WTC11 (cell line): ENCODE measurements around the gene ADAMTS12. TPM values are rescaled to one million over a fixed set of nuclear protein-coding genes. Genes with fewer than 3 reads are reported as not detected.

Experiments used
- ATAC-seq: fragments of 200-7000 bp; cut with Tn5 transposase; 2 replicates; pipeline ENCODE4 v1.10.0; 2021; ENCODE audit warnings: mild to moderate bottlenecking, moderate library complexity
- CTCF ChIA-PET: fragments of 300-600 bp; sonication (Branson Sonifier 250); formaldehyde crosslinking; loops from one replicate; lab custom pipeline; 2021; ENCODE audit warnings: antibody characterized with exemption; lab: Charles Lee
- POLR2A ChIA-PET: fragments of 350-600 bp; sonication (Branson Sonifier 250); formaldehyde crosslinking; loops from one replicate; lab custom pipeline; 2021; ENCODE audit warnings: antibody characterized with exemption; lab: Charles Lee
- DNase-seq: peaks from one replicate; pipeline ENCODE4 v3.0.0; 2021; ENCODE audit warnings: low spot score
- H3K27ac Mint-ChIP-seq: 2 replicates; pipeline ENCODE4 v1.8.0; 2021; ENCODE audit warnings: mixed read lengths
- H3K27me3 Mint-ChIP-seq: 2 replicates; pipeline ENCODE4 v1.8.0; 2021; ENCODE audit warnings: low read depth, mild to moderate bottlenecking, moderate library complexity, mixed read lengths
- H3K36me3 Mint-ChIP-seq: 2 replicates; pipeline ENCODE4 v1.8.0; 2021; ENCODE audit warnings: mixed read lengths
- H3K4me1 Mint-ChIP-seq: 2 replicates; pipeline ENCODE4 v1.8.0; 2022; ENCODE audit warnings: mixed read lengths
- H3K4me3 Mint-ChIP-seq: 2 replicates; pipeline ENCODE4 v1.8.0; 2021; ENCODE audit warnings: mild to moderate bottlenecking, moderate library complexity, mixed read lengths
- H3K9me3 Mint-ChIP-seq: 2 replicates; pipeline ENCODE4 v1.8.0; 2021; ENCODE audit warnings: mixed read lengths
- ATF1 ChIP-seq: sonication (generic); formaldehyde crosslinking; IDR thresholded peaks from 2 replicates; pipeline ENCODE4 v1.8.1; 2023; ENCODE audit warnings: mild to moderate bottlenecking, moderate library complexity, missing genetic modification reagents
- ATF2 ChIP-seq: sonication (generic); formaldehyde crosslinking; IDR thresholded peaks from 2 replicates; pipeline ENCODE4 v1.8.1; 2022; ENCODE audit warnings: low read depth, missing genetic modification reagents, borderline replicate concordance
- CBFB ChIP-seq: sonication (generic); formaldehyde crosslinking; IDR thresholded peaks from 2 replicates; pipeline ENCODE4 v1.8.1; 2022; ENCODE audit warnings: mild to moderate bottlenecking, low read depth, missing genetic modification reagents
- CTCF ChIP-seq: fragments of 200-600 bp; IDR thresholded peaks from 2 replicates; pipeline ENCODE4 v1.8.0; 2022; ENCODE audit warnings: antibody characterized with exemption
- E2F1 ChIP-seq: sonication (generic); formaldehyde crosslinking; IDR thresholded peaks from 2 replicates; pipeline ENCODE4 v1.8.0; 2022; ENCODE audit warnings: mild to moderate bottlenecking, missing genetic modification reagents
- ESRRA ChIP-seq: sonication (generic); formaldehyde crosslinking; IDR thresholded peaks from 2 replicates; pipeline ENCODE4 v1.8.1; 2022; ENCODE audit warnings: mild to moderate bottlenecking, missing genetic modification reagents, borderline replicate concordance
- GABPB1 ChIP-seq: sonication (generic); formaldehyde crosslinking; IDR thresholded peaks from 2 replicates; pipeline ENCODE4 v1.8.1; 2023; ENCODE audit warnings: mild to moderate bottlenecking, missing genetic modification reagents
- HMGXB4 ChIP-seq: sonication (generic); formaldehyde crosslinking; IDR thresholded peaks from 2 replicates; pipeline ENCODE4 v1.8.1; 2023; ENCODE audit warnings: mild to moderate bottlenecking, moderate library complexity, missing genetic modification reagents
- MAX ChIP-seq: sonication (generic); formaldehyde crosslinking; IDR thresholded peaks from 2 replicates; pipeline ENCODE4 v1.8.0; 2022; ENCODE audit warnings: mild to moderate bottlenecking, missing genetic modification reagents
- MXD4 ChIP-seq: fragments of 250-450 bp; sonication (Bioruptor Pico); IDR thresholded peaks from 2 replicates; pipeline ENCODE4 v1.8.0; 2021; ENCODE audit warnings: mild to moderate bottlenecking, moderate library complexity, borderline replicate concordance
- NFE2L1 ChIP-seq: sonication (generic); formaldehyde crosslinking; IDR thresholded peaks from 2 replicates; pipeline ENCODE4 v1.8.1; 2023; ENCODE audit warnings: missing genetic modification reagents
- NR1H2 ChIP-seq: sonication (generic); formaldehyde crosslinking; IDR thresholded peaks from 2 replicates; pipeline ENCODE4 v1.9.0; 2021; ENCODE audit warnings: mild to moderate bottlenecking, moderate library complexity, missing genetic modification reagents
- NR2C2 ChIP-seq: sonication (generic); formaldehyde crosslinking; IDR thresholded peaks from 2 replicates; pipeline ENCODE4 v1.8.0; 2022; ENCODE audit warnings: mild to moderate bottlenecking, missing genetic modification reagents
- PRRX2 ChIP-seq: fragments of 250-450 bp; sonication (Bioruptor Pico); IDR thresholded peaks from 2 replicates; pipeline ENCODE4 v1.8.0; 2021; ENCODE audit warnings: mild to moderate bottlenecking
- SP1 ChIP-seq: sonication (generic); formaldehyde crosslinking; conservative IDR thresholded peaks from 2 replicates; pipeline ENCODE4 v1.8.1; 2022; ENCODE audit warnings: missing genetic modification reagents
- TCF7 ChIP-seq: sonication (generic); formaldehyde crosslinking; IDR thresholded peaks from 2 replicates; pipeline ENCODE4 v1.8.0; 2022; ENCODE audit warnings: mild to moderate bottlenecking, low read depth, missing genetic modification reagents, moderate library complexity
- USF2 ChIP-seq: sonication (generic); formaldehyde crosslinking; IDR thresholded peaks from 2 replicates; pipeline ENCODE4 v1.8.1; 2023; ENCODE audit warnings: mild to moderate bottlenecking, missing genetic modification reagents, moderate library complexity
- ZNF138 ChIP-seq: sonication (generic); formaldehyde crosslinking; conservative IDR thresholded peaks from 2 replicates; pipeline ENCODE4 v1.8.1; 2022; ENCODE audit warnings: mild to moderate bottlenecking, moderate library complexity, missing genetic modification reagents
- ZNF512 ChIP-seq: sonication (generic); formaldehyde crosslinking; IDR thresholded peaks from 2 replicates; pipeline ENCODE4 v1.8.1; 2022; ENCODE audit warnings: missing genetic modification reagents, borderline replicate concordance
- total RNA-seq: library from RNA; stranded (reverse); gene quantifications from 3 replicates; pipeline ENCODE4 v1.2.3, GENCODE V29; 2021

Gene ADAMTS12
- total RNA-seq, 1 experiment from 2014 or later = 13.5 TPM

GRCh38 chr5:33701251-33701650, 190.5 kb downstream of the ADAMTS12 start (continued):
- TF ChIP-seq ATF2 (CRISPR knock-in tag) = no peak

GRCh38 chr5:33696411-33696810, 195.4 kb downstream of the ADAMTS12 start:
- TF ChIP-seq NFE2L1 (CRISPR knock-in tag) = no peak
- no peak for TF ChIP-seq E2F1
- no peak for TF ChIP-seq GABPB1 (CRISPR knock-in tag)
- TF ChIP-seq ESRRA (CRISPR knock-in tag) = no peak
- no peak for TF ChIP-seq ZNF512 (CRISPR knock-in tag)
- TF ChIP-seq ATF1 (CRISPR knock-in tag) = no peak
- TF ChIP-seq CTCF = no peak
- TF ChIP-seq NR2C2 (CRISPR knock-in tag) = no peak
- TF ChIP-seq USF2 (CRISPR knock-in tag) = no peak
- no peak for TF ChIP-seq TCF7 (CRISPR knock-in tag)
- TF ChIP-seq CBFB = no peak
- TF ChIP-seq MXD4 (CRISPR knock-in tag) = no peak
- TF ChIP-seq ZNF138 (CRISPR knock-in tag) = no peak
- TF ChIP-seq HMGXB4 = no peak
- TF ChIP-seq MAX = no peak
- no peak for TF ChIP-seq PRRX2 (CRISPR knock-in tag)
- no peak for TF ChIP-seq SP1 (CRISPR knock-in tag)
- TF ChIP-seq NR1H2 (CRISPR knock-in tag) = no peak
- ChIA-PET CTCF (no interaction called here), POLR2A (no interaction called here)
- H3K36me3 Mint-ChIP-seq = peaks cover 15% of the 10 kb centered on the region
- no peaks in the 10 kb centered on the region for H3K27me3 Mint-ChIP-seq
- H3K9me3 Mint-ChIP-seq = peaks cover 39% of the 10 kb centered on the region
- H3K4me1 Mint-ChIP-seq = peaks cover 9% of the 10 kb centered on the region
- no peak overlapping the region for H3K4me3 Mint-ChIP-seq
- no peak for DNase-seq
- no peak overlapping the region for H3K27ac Mint-ChIP-seq
- ATAC-seq = no peak
